Measurements from ENCODE around the gene FOXL1.
"Not testable (repeated sequence)": the region's sequence is repeated elsewhere in the genome, so short reads cannot be mapped to it uniquely, and the experiment has no call there.

The FOXL1 gene

GRCh38 chr16:86579268-86580062, 1.1 kb downstream of the FOXL1 start:
- H3K27ac ChIP-seq = peak overlapping the region; percentile 75

GRCh38 chr16:86580063-86580790, 1.9 kb downstream of the FOXL1 start:
- H3K27ac ChIP-seq = no peak overlapping the region
- no peak for DNase-seq (ENCODE audit: low read depth, low spot score)

More at GRCh38 chr16:86579268-86580062, 1.1 kb downstream of the FOXL1 start:
- DNase-seq (ENCODE audit: low read depth, low spot score) = no peak

GRCh38 chr16:86580791-86581170, 2.4 kb downstream of the FOXL1 start:
- H3K27ac ChIP-seq = no peak overlapping the region

GRCh38 chr16:86581458-86581857, 3.1 kb downstream of the FOXL1 start:
- H3K27ac ChIP-seq = no peak overlapping the region
- no peak for DNase-seq (ENCODE audit: low read depth, low spot score)

More at GRCh38 chr16:86580791-86581170, 2.4 kb downstream of the FOXL1 start:
- DNase-seq (ENCODE audit: low read depth, low spot score) = no peak

- no peak overlapping the region for H3K27ac ChIP-seq
- DNase-seq (ENCODE audit: low read depth, low spot score) = no peak
Observed at GRCh38 chr16:86584071-86584685, 5.8 kb downstream of the FOXL1 start.

GRCh38 chr16:86584726-86585721, 6.7 kb downstream of the FOXL1 start:
- peak overlapping the region; percentile 61 for H3K27ac ChIP-seq
- no peak for DNase-seq (ENCODE audit: low read depth, low spot score)

GRCh38 chr16:86585821-86586611, 7.7 kb downstream of the FOXL1 start:
- no peak for DNase-seq (ENCODE audit: low read depth, low spot score)
- peak overlapping the region; percentile 61 for H3K27ac ChIP-seq

- H3K27ac ChIP-seq = no peak overlapping the region
- DNase-seq (ENCODE audit: low read depth, low spot score) = no peak
Observed at GRCh38 chr16:86587487-86587886, 9.1 kb downstream of the FOXL1 start.

GRCh38 chr16:86587955-86588354, 9.6 kb downstream of the FOXL1 start:
- H3K27ac ChIP-seq; DNase-seq (ENCODE audit: low read depth, low spot score): not testable (repeated sequence)

- peak overlapping the region; percentile 61 for H3K27ac ChIP-seq
- DNase-seq (ENCODE audit: low read depth, low spot score) = peak; percentile 78
Observed at GRCh38 chr16:86590501-86591144, 12.3 kb downstream of the FOXL1 start.

GRCh38 chr16:86591270-86591669, 12.9 kb downstream of the FOXL1 start:
- H3K27ac ChIP-seq = peak overlapping the region; percentile 61
- DNase-seq (ENCODE audit: low read depth, low spot score) = no peak

- DNase-seq (ENCODE audit: low read depth, low spot score) = no peak
- H3K27ac ChIP-seq = no peak overlapping the region
Observed at GRCh38 chr16:86593913-86594620, 15.7 kb downstream of the FOXL1 start.

GRCh38 chr16:86594721-86595120, 16.4 kb downstream of the FOXL1 start:
- H3K27ac ChIP-seq = no peak overlapping the region
- DNase-seq (ENCODE audit: low read depth, low spot score) = no peak

- no peak for DNase-seq (ENCODE audit: low read depth, low spot score)
- no peak overlapping the region for H3K27ac ChIP-seq
Observed at GRCh38 chr16:86595983-86596605, 17.7 kb downstream of the FOXL1 start.

GRCh38 chr16:86597126-86597879, 19.0 kb downstream of the FOXL1 start:
- DNase-seq (ENCODE audit: low read depth, low spot score) = no peak
- H3K27ac ChIP-seq = no peak overlapping the region

GRCh38 chr16:86597880-86598606, 19.7 kb downstream of the FOXL1 start:
- H3K27ac ChIP-seq = no peak overlapping the region
- DNase-seq (ENCODE audit: low read depth, low spot score) = no peak

Data from epithelial cell of prostate (primary cell).